Lower lobe of right lung (tissue), 2 donors: ENCODE results near the gene S100A12. TPM values are rescaled to one million over a fixed set of nuclear protein-coding genes. Genes with fewer than 3 reads are reported as not detected.
A peak's percentile ranks its signal among the peaks of the same experiment; 100 is the strongest.

Experiments
- ATAC-seq, 2 donors: fragments of 200-7000 bp; cut with Tn5 transposase; one replicate each; pipeline ENCODE4 v1.9.1; 2020 to 2022; ENCODE audit warnings: mild to moderate bottlenecking in 2 of 2, moderate library complexity in 2 of 2
- DNase-seq: peaks from one replicate; pipeline ENCODE4 v3.0.0-alpha.2; 2020
- H3K27ac ChIP-seq: fragments of 200-600 bp; one replicate; pipeline ENCODE4 v1.8.0; 2022
- H3K27me3 ChIP-seq: fragments of 200-600 bp; one replicate; pipeline ENCODE4 v1.8.0; 2022; ENCODE audit warnings: low read depth
- H3K36me3 ChIP-seq: fragments of 200-600 bp; one replicate; pipeline ENCODE4 v1.8.0; 2022; ENCODE audit warnings: mild to moderate bottlenecking
- H3K4me1 ChIP-seq: fragments of 200-600 bp; one replicate; pipeline ENCODE4 v1.8.0; 2022
- H3K4me3 ChIP-seq: fragments of 200-600 bp; one replicate; pipeline ENCODE4 v1.8.0; 2022; ENCODE audit warnings: mild to moderate bottlenecking
- H3K9me3 ChIP-seq: fragments of 200-600 bp; one replicate; pipeline ENCODE4 v1.8.0; 2022
- CTCF ChIP-seq: fragments of 200-600 bp; IDR thresholded peaks from one replicate; pipeline ENCODE4 v1.8.0; 2022; ENCODE audit warnings: antibody characterized with exemption, mild to moderate bottlenecking
- intact Hi-C: fragments of 100-400 bp; cut with DNase I; formaldehyde crosslinking; loops from one replicate; pipeline ENCODE4 v1.11.0; 2022
- total RNA-seq: library from RNA; stranded (reverse); fragmentation: NEBNext Ultra II Directional; extraction: Animal tissue kit (Norgen Biotek cat#: 25700); gene quantifications from one replicate; pipeline ENCODE4 v1.2.1, GENCODE V29; 2021
- donor health status: DM: no; HTN: yes; CAD: no; lungs with severe emphysema.

S100A12 gene
- total RNA-seq, 1 donor from 2014 or later = 54.9 TPM

GRCh38 chr1:153357076-153357852 lies 18.2 kb downstream of the S100A12 start:
- H3K27ac ChIP-seq = peak overlapping the region; percentile 80
- intact Hi-C loops = no loop called here
- H3K4me1 ChIP-seq = peaks cover 12% of the 10 kb centered on the region
- H3K36me3 ChIP-seq = no peaks in the 10 kb centered on the region
- TF ChIP-seq CTCF = no peak
- DNase-seq = peak; percentile 94
- peak overlapping the region; percentile 44 for H3K4me3 ChIP-seq
- H3K27me3 ChIP-seq = no peaks in the 10 kb centered on the region
- ATAC-seq = peak; percentile 92
- H3K9me3 ChIP-seq = no peaks in the 10 kb centered on the region

- ATAC-seq = no peak
- TF ChIP-seq CTCF = no peak
- H3K27ac ChIP-seq = peak overlapping the region; percentile 80
- no peak overlapping the region for H3K4me3 ChIP-seq
- DNase-seq = no peak
- intact Hi-C loops = no loop called here
- no peaks in the 10 kb centered on the region for H3K36me3 ChIP-seq
- no peaks in the 10 kb centered on the region for H3K9me3 ChIP-seq
- H3K4me1 ChIP-seq = peaks cover 12% of the 10 kb centered on the region
- peaks cover 4% of the 10 kb centered on the region for H3K27me3 ChIP-seq
Observed at GRCh38 chr1:153356392-153357075, 18.9 kb downstream of the S100A12 start.

GRCh38 chr1:153355445-153356071 lies 19.9 kb downstream of the S100A12 start:
- no peak overlapping the region for H3K27ac ChIP-seq
- peaks cover 12% of the 10 kb centered on the region for H3K4me1 ChIP-seq
- H3K9me3 ChIP-seq = no peaks in the 10 kb centered on the region
- peak; percentile 50 for TF ChIP-seq CTCF
- peaks cover 8% of the 10 kb centered on the region for H3K27me3 ChIP-seq
- no peak overlapping the region for H3K4me3 ChIP-seq
- ATAC-seq (peak; percentile 63 to 80), DNase-seq (peak; percentile 90)
- intact Hi-C loops = no loop called here
- H3K36me3 ChIP-seq = no peaks in the 10 kb centered on the region

GRCh38 chr1:153354515-153355193 lies 20.8 kb downstream of the S100A12 start:
- intact Hi-C loops = no loop called here
- no peaks in the 10 kb centered on the region for H3K9me3 ChIP-seq
- no peak overlapping the region for H3K4me3 ChIP-seq
- no peaks in the 10 kb centered on the region for H3K36me3 ChIP-seq
- no peak for DNase-seq
- TF ChIP-seq CTCF = no peak
- no peak for ATAC-seq
- H3K27me3 ChIP-seq = peaks cover 8% of the 10 kb centered on the region
- no peak overlapping the region for H3K27ac ChIP-seq
- peaks cover 12% of the 10 kb centered on the region for H3K4me1 ChIP-seq

GRCh38 chr1:153353226-153353947 lies 22.0 kb downstream of the S100A12 start:
- no peak for DNase-seq

More at GRCh38 chr1:153353226-153353947, 22.0 kb downstream of the S100A12 start:
- peaks cover 12% of the 10 kb centered on the region for H3K4me1 ChIP-seq
- H3K4me3 ChIP-seq = no peak overlapping the region
- peaks cover 16% of the 10 kb centered on the region for H3K27me3 ChIP-seq
- H3K36me3 ChIP-seq = no peaks in the 10 kb centered on the region
- no peak for TF ChIP-seq CTCF
- intact Hi-C loops = no loop called here
- no peak for ATAC-seq
- no peaks in the 10 kb centered on the region for H3K9me3 ChIP-seq
- H3K27ac ChIP-seq = no peak overlapping the region
